ENCODE data around the gene RIMS1. TPM values are rescaled to one million over a fixed set of nuclear protein-coding genes. Genes with fewer than 3 reads are reported as not detected.

Gene RIMS1
- total RNA-seq, 1 donor from 2014 or later, result 12.3 TPM

- Mint-ChIP-seq H3K27me3 (ENCODE audit: unreplicated experiment) (no peaks in the 10 kb centered on the region), H3K4me1 (ENCODE audit: low read depth, unreplicated experiment) (no peaks in the 10 kb centered on the region), H3K27ac (ENCODE audit: unreplicated experiment) (no peak overlapping the region), H3K36me3 (ENCODE audit: unreplicated experiment) (no peaks in the 10 kb centered on the region), H3K9me3 (ENCODE audit: unreplicated experiment) (no peaks in the 10 kb centered on the region), H3K4me3 (ENCODE audit: unreplicated experiment) (no peak overlapping the region)
- DNase-seq, result no peak
- TF ChIP-seq CTCF (IDR thresholded peaks at IDR 0.05; ENCODE audit: partially characterized antibody, unreplicated experiment), result no peak
Measured at GRCh38 chr6:72140795-72141194, 254.4 kb downstream of the RIMS1 start.

- H3K4me3 Mint-ChIP-seq (ENCODE audit: unreplicated experiment), result no peak overlapping the region
- peaks cover 3% of the 10 kb centered on the region for H3K27me3 Mint-ChIP-seq (ENCODE audit: unreplicated experiment)
- peaks cover 2% of the 10 kb centered on the region for H3K4me1 Mint-ChIP-seq (ENCODE audit: low read depth, unreplicated experiment)
- TF ChIP-seq CTCF (IDR thresholded peaks at IDR 0.05; ENCODE audit: partially characterized antibody, unreplicated experiment), result no peak
- H3K9me3 Mint-ChIP-seq (ENCODE audit: unreplicated experiment), result peaks cover 3% of the 10 kb centered on the region
- DNase-seq, result no peak
- no peak overlapping the region for H3K27ac Mint-ChIP-seq (ENCODE audit: unreplicated experiment)
- peaks cover 21% of the 10 kb centered on the region for H3K36me3 Mint-ChIP-seq (ENCODE audit: unreplicated experiment)
Measured at GRCh38 chr6:72149715-72150114, 263.4 kb downstream of the RIMS1 start.

GRCh38 chr6:72151742-72152141, 265.4 kb downstream of the RIMS1 start:
- peaks cover 3% of the 10 kb centered on the region for H3K27me3 Mint-ChIP-seq (ENCODE audit: unreplicated experiment)
- no peak for DNase-seq
- peaks cover 2% of the 10 kb centered on the region for H3K4me1 Mint-ChIP-seq (ENCODE audit: low read depth, unreplicated experiment)
- H3K27ac Mint-ChIP-seq (ENCODE audit: unreplicated experiment), result no peak overlapping the region
- peaks cover 3% of the 10 kb centered on the region for H3K9me3 Mint-ChIP-seq (ENCODE audit: unreplicated experiment)
- no peak overlapping the region for H3K4me3 Mint-ChIP-seq (ENCODE audit: unreplicated experiment)
- no peak for TF ChIP-seq CTCF (IDR thresholded peaks at IDR 0.05; ENCODE audit: partially characterized antibody, unreplicated experiment)
- H3K36me3 Mint-ChIP-seq (ENCODE audit: unreplicated experiment), result peaks cover 19% of the 10 kb centered on the region

GRCh38 chr6:72175916-72176315, 289.6 kb downstream of the RIMS1 start:
- no peak for DNase-seq
- H3K4me1 Mint-ChIP-seq (ENCODE audit: low read depth, unreplicated experiment), result no peaks in the 10 kb centered on the region

More at GRCh38 chr6:72175916-72176315, 289.6 kb downstream of the RIMS1 start:
- no peaks in the 10 kb centered on the region for H3K27me3 Mint-ChIP-seq (ENCODE audit: unreplicated experiment)
- no peak for TF ChIP-seq CTCF (IDR thresholded peaks at IDR 0.05; ENCODE audit: partially characterized antibody, unreplicated experiment)
- no peaks in the 10 kb centered on the region for H3K9me3 Mint-ChIP-seq (ENCODE audit: unreplicated experiment)
- no peak overlapping the region for H3K27ac Mint-ChIP-seq (ENCODE audit: unreplicated experiment)
- no peaks in the 10 kb centered on the region for H3K36me3 Mint-ChIP-seq (ENCODE audit: unreplicated experiment)
- H3K4me3 Mint-ChIP-seq (ENCODE audit: unreplicated experiment), result no peak overlapping the region
